HG03571 (cell line): ENCODE data around the gene ETHE1.
"Not testable (repeated sequence)": the region's sequence is repeated elsewhere in the genome, so short reads cannot be mapped to it uniquely, and the experiment has no call there.

Experiments
- ATAC-seq: cut with Tn5 transposase; IDR thresholded peaks from one replicate; pipeline ENCODE4 v1.9.1; 2021; ENCODE audit not compliant: unreplicated experiment

The ETHE1 gene

GRCh38 chr19:43525836-43526771 lies 897 bp downstream of the ETHE1 start:
- ATAC-seq, result no peak

- no peak for ATAC-seq
Observed at GRCh38 chr19:43524922-43525835, 1.8 kb downstream of the ETHE1 start.

DNA sequence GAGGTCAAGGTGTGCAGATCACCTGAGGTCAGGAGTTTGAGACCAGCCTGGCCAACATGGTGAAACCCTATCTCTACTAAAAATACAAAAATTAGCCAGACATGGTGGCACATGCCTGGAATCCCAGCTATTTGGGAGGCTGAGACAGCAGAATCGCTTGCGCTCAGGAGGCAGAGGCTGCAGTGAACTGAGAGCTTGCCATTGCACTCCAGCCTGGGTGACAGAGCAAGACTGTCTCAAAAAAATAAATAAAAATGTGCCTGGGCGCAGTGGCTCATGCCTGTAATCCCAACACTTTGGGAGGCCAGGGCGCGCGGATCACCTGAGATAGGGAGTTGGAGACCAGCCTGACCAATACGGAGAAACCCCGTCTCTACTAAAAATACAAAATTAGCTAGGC lies 3.3 kb downstream of the ETHE1 start:
- ATAC-seq, result not testable (repeated sequence)

- no peak for ATAC-seq
Observed at GRCh38 chr19:43522929-43523328, 4.1 kb downstream of the ETHE1 start.

GRCh38 chr19:43519436-43520088 lies 7.4 kb downstream of the ETHE1 start:
- no peak for ATAC-seq

GRCh38 chr19:43518051-43518450 lies 8.9 kb downstream of the ETHE1 start:
- ATAC-seq, result no peak

GRCh38 chr19:43512399-43512798 lies 14.6 kb downstream of the ETHE1 start:
- not testable (repeated sequence) for ATAC-seq

DNA sequence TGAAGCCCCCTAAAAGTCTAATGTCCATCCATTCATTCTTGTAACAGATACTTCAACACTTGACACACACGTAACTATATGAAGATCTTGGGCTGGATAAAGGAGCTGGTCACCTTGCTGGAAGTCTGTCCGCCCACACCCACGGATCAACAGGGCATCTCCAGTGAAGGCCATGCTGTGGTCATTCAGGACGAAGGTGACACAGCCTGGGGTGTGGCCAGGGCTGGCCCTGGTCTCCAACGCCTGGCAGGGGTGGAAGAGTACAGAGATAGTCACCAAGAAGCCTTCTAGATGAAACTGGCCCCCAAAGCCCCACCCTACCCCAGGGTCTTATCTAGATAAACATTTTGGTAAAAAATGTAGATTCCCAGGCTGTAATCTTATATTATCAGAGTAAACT lies 15.7 kb downstream of the ETHE1 start:
- no peak for ATAC-seq

DNA sequence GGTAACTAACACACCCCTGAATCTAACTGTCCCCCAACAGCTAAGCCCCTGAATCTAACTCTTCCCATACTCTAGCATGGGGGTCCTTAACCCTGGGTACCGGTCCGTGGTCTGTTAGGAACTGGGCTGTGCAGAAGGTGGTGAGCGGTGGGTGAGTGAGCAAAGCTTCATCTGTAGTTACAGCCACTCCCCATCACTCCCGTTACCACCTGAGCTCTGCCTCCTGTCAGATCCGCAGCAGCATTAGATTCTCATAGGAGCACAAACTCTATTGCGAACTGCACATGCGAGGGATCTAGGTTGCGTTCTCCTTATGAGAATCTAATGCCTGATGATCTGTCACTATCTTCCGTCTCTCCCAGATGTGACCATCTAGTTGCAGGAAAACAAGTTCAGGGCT lies 16.3 kb downstream of the ETHE1 start:
- no peak for ATAC-seq

GRCh38 chr19:43507880-43508279 lies 19.1 kb downstream of the ETHE1 start:
- no peak for ATAC-seq

DNA sequence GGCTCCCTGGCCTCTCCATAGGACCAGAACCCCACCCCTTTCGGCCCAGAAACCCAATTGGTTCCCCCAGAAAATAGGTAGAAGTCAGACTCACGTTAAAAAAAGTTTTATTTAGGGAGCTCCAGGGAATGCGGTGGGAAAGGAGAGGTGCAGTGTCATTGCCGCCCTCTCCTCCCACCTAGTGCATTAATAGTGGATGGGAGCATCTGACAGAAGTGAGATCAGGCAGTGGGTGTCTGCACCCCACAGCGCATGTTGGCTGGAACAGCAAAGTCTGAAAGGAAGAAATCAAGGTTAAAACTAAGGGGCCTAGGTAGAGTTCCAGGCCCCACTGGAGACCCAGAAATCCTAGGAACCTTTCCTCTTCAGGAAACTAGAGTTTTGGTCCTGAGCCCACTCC lies 20.4 kb downstream of the ETHE1 start:
- no peak for ATAC-seq

- no peak for ATAC-seq
Observed at GRCh38 chr19:43505941-43506340, 21.1 kb downstream of the ETHE1 start.

GRCh38 chr19:43505186-43505456 lies 21.9 kb downstream of the ETHE1 start:
- ATAC-seq, result no peak

GRCh38 chr19:43504426-43505185 lies 22.4 kb downstream of the ETHE1 start, which contains the start of gene PHLDB3:
Gene PHLDB3 (minus strand): TSS chr19:43504746. CDS start chr19:43504118, 628 bp downstream.
- peak; percentile 12 for ATAC-seq

DNA sequence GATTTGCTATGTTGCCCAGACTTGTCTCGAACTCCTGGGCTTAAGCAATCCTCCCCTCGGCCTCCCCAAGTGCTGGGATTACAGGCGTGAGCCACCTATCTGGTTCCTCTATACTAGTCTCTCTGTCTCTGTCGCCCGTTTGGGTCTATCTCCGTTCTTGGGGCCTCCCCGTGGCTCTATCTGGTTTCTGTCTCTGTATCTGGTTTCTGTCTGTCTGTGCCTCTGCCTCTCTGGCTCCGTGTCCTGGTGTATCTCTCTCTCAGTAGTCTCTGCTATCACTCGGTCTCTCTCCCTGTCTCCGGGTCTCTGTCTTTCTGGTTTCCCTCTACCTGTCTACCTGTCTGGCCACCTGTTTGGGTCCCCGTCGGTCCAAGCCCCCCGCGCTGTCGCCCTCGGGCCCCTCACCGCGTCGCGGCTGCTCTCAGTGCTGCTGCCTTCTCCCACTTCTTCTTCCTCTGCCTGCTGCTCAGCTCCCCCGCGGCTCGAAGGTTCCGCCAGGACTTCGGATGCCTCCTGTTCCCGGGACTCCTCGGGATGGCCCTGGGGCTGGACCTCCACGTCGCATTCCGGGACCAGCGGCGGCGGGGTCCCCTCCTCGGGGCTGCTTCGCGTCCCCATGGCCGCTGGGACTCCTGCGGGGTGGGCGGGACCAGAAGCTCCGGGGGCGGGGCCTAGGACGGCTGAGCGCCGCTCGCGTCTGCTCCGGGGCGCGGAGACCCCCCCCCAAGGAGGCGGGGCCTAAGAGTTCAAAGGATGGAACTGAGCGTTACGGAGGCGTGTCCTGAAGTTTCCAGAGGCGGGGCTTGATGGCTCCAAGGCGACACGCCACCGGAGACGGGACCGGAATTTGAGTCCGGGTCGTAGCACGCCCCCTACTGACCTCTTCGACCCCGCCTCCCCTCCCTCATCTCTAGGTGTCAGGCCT lies 23.2 kb downstream of the ETHE1 start:
- peak; percentile 87 for ATAC-seq

DNA sequence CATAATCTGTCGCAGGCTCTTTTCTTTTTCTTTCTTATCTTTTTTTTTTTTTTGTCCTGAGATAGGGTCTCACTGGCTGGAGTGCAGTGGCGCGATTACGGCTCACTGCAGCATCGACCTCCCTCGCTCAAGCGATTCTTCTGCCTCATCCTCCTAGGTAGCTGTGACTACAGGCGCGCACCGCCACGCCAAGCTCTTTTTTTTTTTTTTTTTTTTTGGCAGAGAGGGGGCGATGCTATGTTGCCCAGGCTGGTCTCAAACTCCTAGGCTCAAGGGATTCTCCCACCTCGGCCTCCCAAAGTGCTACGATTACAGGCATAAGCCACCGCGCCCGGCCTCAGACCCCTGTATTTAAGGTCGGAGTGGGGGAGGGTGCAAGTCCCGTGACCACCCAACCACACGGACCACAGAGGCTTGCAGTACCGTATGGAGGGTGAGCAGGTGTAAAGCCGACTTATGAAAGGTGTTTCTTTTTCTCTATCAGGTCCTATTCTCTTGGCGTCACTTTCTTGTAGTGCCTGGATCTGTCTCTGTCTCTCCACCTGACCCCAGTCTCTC lies 24.5 kb downstream of the ETHE1 start:
- ATAC-seq, result no peak

DNA sequence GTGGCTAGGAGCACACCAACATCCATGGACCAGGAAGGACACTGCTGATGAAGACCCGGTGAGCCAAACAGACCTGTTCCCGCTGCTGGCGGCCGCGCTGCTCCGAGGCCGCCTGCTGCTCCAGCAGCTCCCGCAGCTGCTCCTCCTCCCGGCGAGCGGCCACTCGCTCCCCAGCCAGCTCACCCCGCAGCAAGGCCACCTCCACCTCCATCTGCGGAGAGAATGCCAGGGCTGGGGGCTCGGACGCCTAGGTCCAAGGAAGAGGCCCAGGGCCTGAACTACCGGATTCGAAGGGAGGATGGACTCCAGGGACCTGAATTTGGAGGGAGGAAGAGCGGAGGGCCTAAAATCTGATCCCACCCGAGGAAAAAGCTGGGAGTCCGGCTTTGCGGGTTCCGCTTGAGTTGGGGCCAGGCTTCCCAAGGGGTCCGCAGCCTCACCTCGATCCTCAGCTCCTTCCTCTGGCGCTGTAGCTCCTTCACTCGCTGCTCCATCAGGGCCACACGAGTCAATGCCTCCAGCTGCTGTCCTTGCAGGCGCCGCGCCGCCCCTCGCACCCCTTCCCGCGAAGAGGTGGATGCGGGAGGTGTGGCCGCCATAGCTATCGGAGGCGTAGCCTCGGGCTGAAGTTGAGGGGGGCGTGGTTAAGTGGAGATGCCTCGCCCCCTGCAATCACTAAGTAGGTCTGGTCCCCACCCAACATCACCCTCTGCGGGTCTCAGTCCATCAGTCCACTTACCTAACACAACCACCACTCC lies 25.2 kb downstream of the ETHE1 start:
- ATAC-seq, result no peak

DNA sequence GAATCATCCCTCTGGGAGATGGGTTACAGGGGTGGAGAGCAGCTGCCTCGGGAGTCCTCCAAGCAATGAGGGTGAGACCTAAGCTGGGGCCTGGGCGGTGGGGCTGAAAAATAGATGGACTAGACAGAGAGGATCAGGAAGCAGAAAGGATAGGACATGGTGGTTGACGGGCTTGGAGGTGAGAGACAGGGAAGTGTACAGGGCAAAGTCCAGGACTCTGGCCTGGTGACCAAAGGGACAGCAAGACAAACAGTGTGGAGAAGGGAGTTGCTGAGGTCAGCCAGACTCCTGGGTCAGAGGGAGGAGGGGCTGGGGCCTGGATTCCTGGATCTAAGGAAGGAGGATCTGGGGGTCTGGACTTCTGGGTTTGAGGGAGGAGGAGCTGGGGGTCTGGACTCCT lies 28.0 kb downstream of the ETHE1 start:
- ATAC-seq, result no peak
